WI38 (cell line): ENCODE measurements around the gene CXCR2.
A peak's percentile ranks its signal among the peaks of the same experiment; 100 is the strongest.
"Not testable (repeated sequence)": the region's sequence is repeated elsewhere in the genome, so short reads cannot be mapped to it uniquely, and the experiment has no call there.

Source experiments
- H3K4me3 ChIP-seq: 2 replicates; pipeline ENCODE4 v1.5.1; 2011; ENCODE audit warnings: low read depth, mild to moderate bottlenecking, control low read depth, low read length
- CTCF ChIP-seq: IDR thresholded peaks from 2 replicates; pipeline ENCODE4 v1.5.1; 2012; ENCODE audit warnings: low read depth, mild to moderate bottlenecking, control low read depth, low read length

CXCR2 gene

DNA sequence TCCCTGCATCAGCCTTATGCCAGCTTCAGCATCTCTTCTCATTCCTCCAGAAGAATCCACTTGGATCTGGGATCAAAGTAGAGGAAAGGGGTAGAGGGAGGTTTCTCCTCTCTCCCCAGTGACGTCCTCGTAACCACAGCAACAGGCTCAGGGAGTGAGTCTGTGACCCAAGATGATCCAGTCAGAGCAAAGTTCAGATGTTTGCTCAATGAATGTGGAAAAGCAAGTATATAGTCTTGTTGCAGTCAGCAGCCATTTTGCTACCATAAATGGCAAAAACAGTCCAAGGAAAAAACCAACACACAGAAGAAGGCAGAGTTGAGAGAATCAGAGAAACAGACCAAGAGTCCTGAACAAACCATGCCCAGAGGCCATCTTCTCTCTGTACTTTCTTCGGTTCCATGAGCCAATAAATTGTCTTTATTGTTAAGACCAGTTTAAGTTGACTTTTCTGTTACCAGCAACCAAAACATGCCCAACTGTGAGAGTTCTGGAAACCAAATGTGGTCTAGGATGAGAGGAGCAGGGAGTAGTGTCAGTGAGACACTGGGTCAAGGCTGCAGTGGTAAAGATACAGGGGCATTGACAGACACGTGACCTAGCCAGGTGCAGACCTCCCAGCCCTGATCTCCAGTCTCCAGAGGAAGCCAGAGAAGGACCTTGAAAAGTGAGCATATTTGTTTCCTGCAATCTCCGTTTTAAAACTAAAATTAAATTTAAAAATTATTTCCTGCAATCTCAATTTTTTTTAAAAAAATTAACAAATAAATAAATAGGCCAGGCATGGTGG is 44.1 kb downstream of the CXCR2 start:
- no peak for TF ChIP-seq CTCF
- H3K4me3 ChIP-seq = no peak overlapping the region

- H3K4me3 ChIP-seq = not testable (repeated sequence)
Observed at GRCh38 chr2:218171744-218172143, 45.9 kb downstream of the CXCR2 start.

DNA sequence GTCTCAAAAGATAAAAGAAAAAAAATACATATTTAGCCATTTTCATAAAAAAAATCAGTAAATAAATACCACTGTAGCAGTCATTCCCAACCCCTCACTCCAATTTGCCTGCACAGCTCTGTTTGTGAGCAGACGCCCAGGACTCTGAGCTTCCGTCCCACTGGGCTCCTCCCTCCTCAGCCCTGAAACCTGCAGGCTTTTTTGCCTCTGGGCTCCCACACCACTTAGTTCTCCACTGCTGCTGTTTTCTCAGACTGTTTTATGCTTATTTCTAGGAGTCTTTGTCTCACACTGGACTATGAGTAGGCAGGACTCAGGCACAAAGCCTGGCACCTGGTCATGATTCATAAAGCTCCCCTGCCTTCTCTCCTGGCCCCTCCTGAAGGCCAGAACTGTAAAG is 47.0 kb downstream of the CXCR2 start:
- no peak overlapping the region for H3K4me3 ChIP-seq
- no peak for TF ChIP-seq CTCF

GRCh38 chr2:218179782-218180181 is 54.0 kb downstream of the CXCR2 start:
- no peak for TF ChIP-seq CTCF

DNA sequence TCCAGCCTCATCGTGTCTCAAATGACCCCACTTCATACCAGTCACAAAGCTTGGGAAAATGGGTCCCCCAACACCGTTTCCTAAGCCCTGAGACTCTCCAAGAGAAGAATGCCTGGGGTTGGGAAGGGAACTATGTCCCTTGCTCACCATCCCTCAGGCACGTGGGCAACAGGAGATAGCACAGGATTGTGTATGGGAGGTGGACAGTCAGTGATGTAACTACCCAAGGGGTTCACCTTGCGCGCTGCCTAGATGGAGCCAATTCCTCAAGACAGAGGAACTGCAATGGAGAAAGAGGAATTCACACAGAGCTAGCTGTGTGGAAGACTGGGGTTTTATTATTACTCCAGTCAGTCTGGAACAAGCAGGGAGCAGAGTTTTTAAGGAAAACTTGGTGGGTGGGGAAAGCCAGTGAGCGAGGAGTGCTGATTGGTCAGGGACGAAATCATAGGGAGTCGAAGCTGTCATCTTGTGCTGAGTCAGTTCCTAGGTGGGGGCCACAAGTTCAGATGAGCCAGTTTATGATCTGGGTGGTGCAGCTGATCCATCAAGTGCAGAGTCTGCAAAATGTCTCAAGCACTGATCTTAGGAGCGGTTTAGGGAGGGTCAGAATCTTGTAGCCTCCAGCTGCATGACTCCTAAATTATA is 54.8 kb downstream of the CXCR2 start:
- no peak overlapping the region for H3K4me3 ChIP-seq
- no peak for TF ChIP-seq CTCF

More at GRCh38 chr2:218179782-218180181, 54.0 kb downstream of the CXCR2 start:
- no peak overlapping the region for H3K4me3 ChIP-seq

- no peak for TF ChIP-seq CTCF
- H3K4me3 ChIP-seq = no peak overlapping the region
Observed at GRCh38 chr2:218184331-218184730, 58.5 kb downstream of the CXCR2 start.

GRCh38 chr2:218186355-218186766 is 60.5 kb downstream of the CXCR2 start:
- peak; percentile 71 for TF ChIP-seq CTCF
- no peak overlapping the region for H3K4me3 ChIP-seq
